Stomach (tissue), 9 donors: ENCODE measurements around the gene CSRNP2. TPM values are rescaled to one million over a fixed set of nuclear protein-coding genes. Genes with fewer than 3 reads are reported as not detected.

ENCODE experiments used
- DNase-seq, 2 donors: peaks; one replicate each; pipeline versions ENCODE4 v3.0.0 to v3.0.0-alpha.2; 2013 to 2019
- H3K27ac ChIP-seq, 5 donors: fragments of 200-600 bp in 4 of 5; sonication (generic) in 4 of 5; one replicate each; pipeline ENCODE4 v1.5.1; 2013 to 2019; ENCODE audit warnings: mild to moderate bottlenecking in 1 of 5, moderate library complexity in 1 of 5
- H3K27me3 ChIP-seq, 3 donors: fragments of 200-600 bp; sonication (generic); one replicate each; pipeline ENCODE4 v1.5.1; 2017 to 2019; ENCODE audit warnings: mixed run types in 1 of 3
- H3K36me3 ChIP-seq, 4 donors: fragments of 200-600 bp; sonication (generic); 1 replicate in 3 of 4; 2 replicates in 1 of 4; pipeline ENCODE4 v1.5.1; 2016 to 2019
- H3K4me1 ChIP-seq, 4 donors: fragments of 200-600 bp; sonication (generic); one replicate each; pipeline ENCODE4 v1.5.1; 2016 to 2019
- H3K4me3 ChIP-seq, 4 donors: fragments of 200-600 bp; sonication (generic) in 3 of 4; one replicate each; pipeline ENCODE4 v1.5.1; 2016 to 2019; ENCODE audit warnings: mild to moderate bottlenecking in 1 of 4
- H3K9me3 ChIP-seq, 4 donors: fragments of 200-600 bp; sonication (generic); one replicate each; pipeline ENCODE4 v1.5.1; 2016 to 2019
- CTCF ChIP-seq, 7 experiments: fragments of 450-650 bp in 4 of 7; fragments of 200-600 bp in 3 of 7; sonication (generic) in 3 of 7; IDR thresholded peaks; one replicate each; pipeline ENCODE4 v1.5.1; 2016 to 2019; ENCODE audit warnings: antibody characterized with exemption in 7 of 7, control low read depth in 2 of 7, mild to moderate bottlenecking in 1 of 7
- EP300 ChIP-seq: sonication (generic); formaldehyde crosslinking; IDR thresholded peaks from one replicate; pipeline ENCODE4 v1.6.1; 2017; ENCODE audit warnings: antibody characterized with exemption
- POLR2A ChIP-seq, 4 donors: fragments of 450-650 bp; IDR thresholded peaks; one replicate each; pipeline ENCODE4 v1.6.1; 2016; ENCODE audit warnings: antibody characterized with exemption in 4 of 4, control low read depth in 2 of 4, mild to moderate bottlenecking in 1 of 4, moderate library complexity in 1 of 4
- POLR2AphosphoS5 ChIP-seq, 3 donors: sonication (generic); formaldehyde crosslinking; IDR thresholded peaks; one replicate each; pipeline ENCODE4 v1.6.1; 2016; ENCODE audit warnings: antibody characterized with exemption in 3 of 3
- WGBS, 5 donors: extraction: QIAGEN DNeasy Blood & Tissue Kit in 3 of 5; methylation state at CpG; one replicate each; pipeline versions ENCODE4 v1.1.5 to v1.1.7; 2013 to 2018; 5-methylcytosine and 5-hydroxymethylcytosine counted together
- intact Hi-C: fragments of 100-400 bp; cut with DNase I; formaldehyde crosslinking; loops from one replicate; pipeline ENCODE4 v1.15.1; 2023; ENCODE audit warnings: low total_unique reads
- polyA plus RNA-seq, 3 donors: library from polyadenylated mRNA; stranded (reverse); fragments of 200-250 nt; gene quantifications; one replicate each; pipeline ENCODE4 v1.2.3, GENCODE V29; 2013
- total RNA-seq, 5 donors: library from RNA; depleted of rRNA; stranded (reverse); fragments of >200 nt; gene quantifications; one replicate each; pipeline versions ENCODE4 v1.1.0 to v1.2.3, GENCODE V29; 2014 to 2016
- donor health status: healthy with polysubstance abuse.
- donor health status: Bipolar disorder and iron deficiency.
- donor health status: healthy.

CSRNP2 gene
- total and polyA plus RNA-seq, 8 donors, result 6.0 to 117 (median 15.2) TPM

- Histone ChIP-seq H3K4me3 (no peak overlapping the region), H3K27ac (no peak overlapping the region), H3K36me3 (peaks cover 7 to 28% (median 26%) of the 10 kb centered on the region in 4 donors), H3K9me3 (no peaks in the 10 kb centered on the region), H3K27me3 (no peaks in the 10 kb centered on the region), H3K4me1 (no peaks in the 10 kb centered on the region)
- TF ChIP-seq EP300 (no peak), POLR2AphosphoS5 (IDR thresholded peaks at IDR 0.05) (no peak), POLR2A (IDR thresholded peaks at IDR 0.05) (no peak), CTCF (IDR thresholded peaks at IDR 0.05) (no peak)
- DNase-seq, result no peak
- intact Hi-C loops, result no loop called here
These were observed 39.4 kb upstream of the CSRNP2 start for GRCh38 chr12:51122844-51123243.

GRCh38 chr12:51118706-51119105, 35.3 kb upstream of the CSRNP2 start:
- no peak overlapping the region for H3K4me3 ChIP-seq
- 88 to 93% (median 90%) methylated on average over 3 of the region's 3 CpGs for WGBS, 5 donors
- H3K9me3 ChIP-seq, result no peaks in the 10 kb centered on the region
- no peaks in the 10 kb centered on the region for H3K4me1 ChIP-seq
- peaks cover 4 to 55% (median 47%) of the 10 kb centered on the region in 4 donors for H3K36me3 ChIP-seq
- H3K27me3 ChIP-seq, result no peaks in the 10 kb centered on the region
- intact Hi-C loops, result no loop called here
- TF ChIP-seq CTCF (IDR thresholded peaks at IDR 0.05), result no peak
- no peak for TF ChIP-seq POLR2AphosphoS5 (IDR thresholded peaks at IDR 0.05)
- no peak for TF ChIP-seq POLR2A (IDR thresholded peaks at IDR 0.05)
- TF ChIP-seq EP300, result no peak
- DNase-seq, result no peak
- H3K27ac ChIP-seq, result no peak overlapping the region

GRCh38 chr12:51115533-51115932, 32.1 kb upstream of the CSRNP2 start:
- H3K27ac ChIP-seq, result no peak overlapping the region
- TF ChIP-seq EP300, result no peak
- no peak for TF ChIP-seq POLR2AphosphoS5 (IDR thresholded peaks at IDR 0.05)
- no peak for TF ChIP-seq CTCF (IDR thresholded peaks at IDR 0.05)
- TF ChIP-seq POLR2A (IDR thresholded peaks at IDR 0.05), result no peak
- no peak overlapping the region for H3K4me3 ChIP-seq
- no peaks in the 10 kb centered on the region for H3K27me3 ChIP-seq
- H3K36me3 ChIP-seq, result peaks cover 8 to 86% (median 79%) of the 10 kb centered on the region in 4 donors
- DNase-seq, result no peak
- no peaks in the 10 kb centered on the region for H3K9me3 ChIP-seq
- intact Hi-C loops, result no loop called here
- H3K4me1 ChIP-seq, result no peaks in the 10 kb centered on the region

- Histone ChIP-seq H3K27me3 (no peaks in the 10 kb centered on the region), H3K36me3 (peaks cover 43 to 97% (median 94%) of the 10 kb centered on the region in 4 donors), H3K27ac (no peak overlapping the region), H3K4me1 (no peaks in the 10 kb centered on the region), H3K9me3 (no peaks in the 10 kb centered on the region), H3K4me3 (no peak overlapping the region)
- DNase-seq, result no peak
- intact Hi-C loops, result no loop called here
- 81 to 92% (median 91%) methylated on average over 4 of the region's 4 CpGs for WGBS, 5 donors
- TF ChIP-seq POLR2AphosphoS5 (IDR thresholded peaks at IDR 0.05), result no peak
These were observed 24.7 kb upstream of the CSRNP2 start for GRCh38 chr12:51108136-51108535.

GRCh38 chr12:51103977-51104376, 20.6 kb upstream of the CSRNP2 start:
- TF ChIP-seq EP300, result no peak
- TF ChIP-seq CTCF (IDR thresholded peaks at IDR 0.05), result no peak
- no peak for TF ChIP-seq POLR2AphosphoS5 (IDR thresholded peaks at IDR 0.05)
- no peak for TF ChIP-seq POLR2A (IDR thresholded peaks at IDR 0.05)
- Histone ChIP-seq H3K4me3 (no peak overlapping the region), H3K9me3 (no peaks in the 10 kb centered on the region), H3K27ac (no peak overlapping the region), H3K4me1 (no peaks in the 10 kb centered on the region), H3K27me3 (no peaks in the 10 kb centered on the region), H3K36me3 (peaks cover 70 to 97% (median 94%) of the 10 kb centered on the region in 4 donors)
- no peak for DNase-seq
- intact Hi-C loops, result no loop called here
